Caki2 (cell line): ENCODE measurements around the gene LTN1. TPM values are rescaled to one million over a fixed set of nuclear protein-coding genes. Genes with fewer than 3 reads are reported as not detected.

Experiments
- DNase-seq: peaks from one replicate; pipeline ENCODE4 v3.0.0-alpha.2; 2015; ENCODE audit warnings: low read depth
- in situ Hi-C: cut with HindIII; loops from 2 replicates; pipeline ENCODE4 v1.10.0; 2016; ENCODE audit warnings: low sequenced_read_pairs, low pct_unique_long_range_greater_than_20kb, mixed read lengths
- total RNA-seq: library from RNA; depleted of rRNA; stranded (reverse); fragments of >200 nt; shearing (Covaris generic); gene quantifications from 2 replicates; pipeline ENCODE4 v1.2.3, GENCODE V29; 2014; ENCODE audit warnings: low replicate concordance; rRNA removed

Gene LTN1
- total RNA-seq, 1 experiment from 2014 or later = 5.4 TPM

DNA sequence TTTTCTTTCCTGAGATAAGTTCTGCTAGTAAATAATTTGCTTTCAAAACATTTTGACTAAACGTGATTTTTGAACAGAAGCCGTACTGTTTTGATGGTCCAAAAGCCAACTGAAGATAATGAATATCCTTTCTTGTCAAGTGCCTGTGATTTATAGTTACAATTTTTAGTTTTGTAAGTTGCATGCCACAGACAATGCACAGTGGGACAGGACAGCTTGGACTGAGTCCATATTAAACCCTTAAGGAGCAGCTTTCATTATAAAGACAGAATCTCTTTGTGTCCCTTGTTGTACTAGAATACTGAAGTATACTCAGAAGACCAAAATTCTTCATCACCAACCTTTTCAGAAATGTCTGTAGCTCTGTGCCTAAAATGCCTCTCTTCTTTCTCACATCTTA is 92.2 kb downstream of the LTN1 start:
- in situ Hi-C loops = no loop called here
- DNase-seq = no peak

GRCh38 chr21:28899744-28900143 is 92.9 kb downstream of the LTN1 start:
- in situ Hi-C loops = no loop called here
- DNase-seq = no peak

DNA sequence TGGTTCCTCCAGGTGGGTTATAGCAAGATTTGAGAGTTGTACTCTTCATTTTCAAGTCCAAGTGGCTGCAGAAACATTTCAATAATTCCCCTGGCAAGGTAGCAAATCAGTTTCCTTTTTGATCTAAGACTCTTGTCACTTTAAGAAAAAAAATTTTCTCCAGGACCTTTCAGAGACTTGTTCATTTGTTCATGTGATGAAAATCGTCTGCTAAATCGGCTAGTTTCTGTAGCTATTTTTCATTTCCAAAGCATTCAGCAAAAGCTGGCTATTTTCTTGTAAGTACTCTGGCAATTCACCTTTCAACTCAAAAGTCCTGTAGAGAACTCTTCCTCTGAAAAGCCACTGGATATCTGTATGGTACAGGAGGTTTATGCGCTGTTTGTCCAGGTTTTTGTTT is 93.5 kb downstream of the LTN1 start:
- in situ Hi-C loops = no loop called here
- DNase-seq = no peak

GRCh38 chr21:28893687-28894086 is 99.0 kb downstream of the LTN1 start:
- no peak for DNase-seq
- in situ Hi-C loops = no loop called here

- DNase-seq = no peak
- in situ Hi-C loops = no loop called here
These were observed 100.2 kb downstream of the LTN1 start for GRCh38 chr21:28892199-28893111.

GRCh38 chr21:28885853-28886177 is 106.9 kb downstream of the LTN1 start:
- in situ Hi-C loops = no loop called here
- no peak for DNase-seq

DNA sequence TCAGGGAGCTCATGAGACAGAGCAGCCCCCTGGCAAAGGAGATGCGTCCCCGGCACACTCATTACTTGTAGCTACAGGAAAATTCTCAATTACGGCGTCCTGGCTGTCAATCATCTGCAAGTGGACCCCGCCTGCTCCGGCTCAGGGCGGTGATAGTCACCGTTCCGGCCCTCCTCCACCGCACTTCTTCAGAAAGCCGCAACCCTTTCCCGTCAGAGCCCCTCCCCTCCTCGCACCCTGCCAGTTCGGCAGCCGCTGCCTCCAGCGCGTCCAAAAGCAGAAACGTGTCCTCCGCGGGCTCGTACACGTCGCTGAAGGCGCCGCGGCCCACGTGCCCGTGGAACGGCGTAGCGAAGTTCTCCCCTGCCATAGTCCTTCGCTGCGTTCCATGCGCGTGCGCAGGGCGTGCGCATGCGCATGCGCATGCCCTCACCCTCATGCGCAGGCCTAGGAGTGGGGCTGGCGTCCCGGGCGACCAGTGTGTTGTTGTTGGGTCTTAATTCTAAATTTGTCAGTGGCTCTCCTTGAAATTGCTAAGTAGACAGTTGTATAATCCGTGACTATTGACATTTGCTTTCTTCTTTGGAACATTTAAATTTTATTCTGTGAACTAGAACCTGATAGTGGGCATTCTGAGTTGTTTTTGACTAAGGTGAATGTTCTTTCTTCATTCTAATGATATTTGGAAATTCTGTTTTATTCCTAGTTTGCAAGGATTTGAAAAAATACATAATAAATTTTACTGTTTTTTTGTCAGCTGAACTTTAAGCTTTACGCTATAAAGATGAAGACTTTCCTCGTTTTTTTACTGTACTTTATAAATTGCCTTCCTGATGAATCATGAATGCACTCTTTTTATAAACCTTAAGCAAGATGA is 107.5 kb downstream of the LTN1 start:
- in situ Hi-C loops = no loop called here

DNA sequence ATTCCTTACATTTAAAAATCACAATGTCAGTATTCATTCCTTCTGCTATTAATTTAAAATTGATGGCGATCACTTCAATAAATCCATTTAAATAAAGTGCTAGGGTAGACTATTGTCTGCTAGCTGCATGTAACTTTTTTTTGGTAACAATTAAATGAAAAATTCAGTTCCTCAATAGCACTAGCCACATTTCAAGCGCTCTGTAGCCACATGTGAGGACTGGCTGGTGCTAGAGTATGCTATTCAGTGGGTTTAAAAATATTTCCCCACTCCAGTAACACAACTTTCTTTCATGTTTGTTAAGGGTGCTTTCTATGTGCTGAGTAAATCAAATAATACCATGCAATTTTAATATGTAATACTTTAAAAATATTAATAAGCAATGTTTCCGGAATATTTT is 108.2 kb downstream of the LTN1 start:
- DNase-seq = no peak
- in situ Hi-C loops = no loop called here

More for the DNA sequence above, 107.5 kb downstream of the LTN1 start:
- DNase-seq = peak; percentile 91

DNA sequence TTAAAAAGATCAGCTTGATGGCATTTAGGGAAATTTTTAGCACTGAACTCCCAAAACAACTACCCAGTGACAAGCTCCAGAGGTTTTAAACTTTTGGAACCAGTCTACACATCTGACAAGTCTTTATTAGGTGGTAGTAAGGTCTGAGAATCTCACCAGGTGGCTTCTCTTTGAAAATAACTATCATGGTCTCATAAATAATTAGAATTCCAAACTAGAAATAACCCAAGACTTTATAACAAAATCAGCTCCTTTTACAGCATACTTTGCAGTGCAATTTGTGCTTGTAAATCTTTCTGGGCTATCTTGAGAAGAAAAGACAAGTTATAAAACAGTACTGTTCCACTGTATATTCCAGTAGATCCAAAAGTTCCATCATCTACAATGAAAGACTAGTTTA is 108.7 kb downstream of the LTN1 start:
- in situ Hi-C loops = no loop called here
- no peak for DNase-seq

DNA sequence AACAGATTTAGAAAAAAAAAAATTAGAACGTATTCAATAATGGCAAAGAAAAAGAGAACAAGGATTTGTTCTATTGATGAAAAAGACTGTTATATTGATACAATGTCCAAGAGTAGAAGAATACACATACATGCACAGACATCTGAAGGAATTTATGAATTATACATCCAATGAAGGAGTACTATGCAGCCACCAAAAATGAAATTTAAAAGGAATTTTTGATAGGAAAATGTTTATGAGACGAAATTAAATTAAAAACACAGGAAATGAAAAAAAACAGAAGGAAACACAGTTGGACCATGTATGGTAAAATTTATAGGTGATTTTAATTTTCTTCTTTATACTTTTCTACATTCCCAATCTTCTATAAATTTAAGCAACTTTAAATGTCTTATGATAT is 110.3 kb downstream of the LTN1 start:
- no peak for DNase-seq

More for the DNA sequence above, 110.3 kb downstream of the LTN1 start:
- in situ Hi-C loops = no loop called here

Other genes starting within 250 kb of the LTN1 start
- gene RWDD2B, start 26.5 kb upstream of the LTN1 start, total RNA-seq = 14.8 and 19.3 TPM in 2 replicates
- gene USP16, start 31.8 kb upstream of the LTN1 start, total RNA-seq = 20.6 and 24.6 TPM in 2 replicates
- 213 and 246 TPM in 2 replicates for gene CCT8, start 80.8 kb upstream of the LTN1 start, total RNA-seq
- 2.0 and 18.1 TPM in 2 replicates for gene MAP3K7CL, start 137.8 kb upstream of the LTN1 start, total RNA-seq